Ecto neural progenitor cell (in vitro differentiated cells): ENCODE data around the gene SV2B.

Source experiments
- DNase-seq: peaks from one replicate; pipeline ENCODE4 v3.0.0-alpha.2; 2018; ENCODE audit warnings: low spot score

The SV2B gene

DNA sequence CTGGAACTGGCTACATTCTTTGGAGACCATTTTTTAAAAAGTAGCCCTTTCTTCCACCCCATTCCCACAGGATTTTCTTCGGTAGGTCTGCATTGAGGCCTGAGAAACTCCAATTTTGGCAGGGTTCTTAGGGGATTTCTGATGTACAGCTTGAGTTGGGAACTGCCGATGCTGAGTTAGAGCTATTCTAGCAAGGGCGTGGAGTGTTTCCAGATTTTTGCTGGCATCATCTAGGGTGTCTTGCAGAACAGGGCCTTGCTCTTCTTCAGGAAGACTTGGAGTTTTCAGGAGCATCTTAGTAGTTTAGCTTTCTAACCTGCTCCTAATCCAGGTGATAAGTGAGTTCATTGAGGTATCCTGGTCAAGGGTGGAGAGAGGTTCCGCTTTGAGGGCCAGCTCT is 41.0 kb downstream of the SV2B start:
- DNase-seq: no peak

DNA sequence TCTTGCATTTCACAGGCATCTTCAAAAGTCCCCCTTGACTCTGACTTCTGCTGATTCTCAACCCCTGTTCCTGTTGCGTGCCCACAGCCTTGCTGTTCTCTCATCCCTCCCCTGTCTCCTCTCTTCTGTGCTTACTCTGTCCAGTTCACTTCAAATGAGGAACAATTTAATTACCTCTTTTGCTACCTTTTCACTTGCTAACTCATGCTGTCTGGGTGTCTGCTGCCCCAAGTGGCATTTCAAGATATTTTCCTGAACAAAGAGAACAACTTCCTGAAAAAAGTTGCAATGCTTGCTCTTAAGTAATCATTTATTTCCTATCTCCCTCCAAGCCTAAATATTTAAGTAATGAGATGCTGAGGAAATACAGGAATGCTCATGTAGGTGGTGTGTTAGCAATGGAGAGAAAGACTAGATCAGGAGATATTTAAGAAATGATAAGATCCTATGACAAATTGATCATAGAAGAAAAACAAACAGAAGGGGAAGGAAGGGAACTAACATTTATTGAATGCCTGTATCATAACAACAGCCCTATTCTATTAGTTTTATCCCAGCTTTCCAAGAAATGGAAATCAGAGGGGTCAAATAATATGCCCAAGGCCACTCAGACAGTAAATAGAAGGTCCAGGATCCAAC is 42.2 kb downstream of the SV2B start:
- DNase-seq: no peak

DNA sequence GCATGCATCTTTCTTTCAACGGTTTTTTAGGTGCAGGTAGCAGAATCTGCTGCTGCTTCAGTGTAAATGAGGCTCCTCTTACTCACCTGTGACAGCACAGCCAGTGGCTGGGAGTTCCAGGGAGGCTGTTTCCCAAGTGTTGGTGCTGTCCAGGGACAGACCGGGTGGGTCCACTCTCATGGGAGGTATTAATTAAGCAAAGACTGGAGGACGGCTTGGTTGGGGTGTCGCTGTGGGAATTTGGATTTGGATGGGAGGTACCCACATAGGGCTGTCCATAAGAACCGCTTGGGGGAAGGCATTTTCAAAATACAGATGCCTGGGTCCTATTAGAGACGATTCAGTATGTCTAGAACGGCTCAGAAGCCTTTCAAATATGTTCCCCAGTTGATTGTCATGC is 42.9 kb downstream of the SV2B start:
- DNase-seq: no peak

DNA sequence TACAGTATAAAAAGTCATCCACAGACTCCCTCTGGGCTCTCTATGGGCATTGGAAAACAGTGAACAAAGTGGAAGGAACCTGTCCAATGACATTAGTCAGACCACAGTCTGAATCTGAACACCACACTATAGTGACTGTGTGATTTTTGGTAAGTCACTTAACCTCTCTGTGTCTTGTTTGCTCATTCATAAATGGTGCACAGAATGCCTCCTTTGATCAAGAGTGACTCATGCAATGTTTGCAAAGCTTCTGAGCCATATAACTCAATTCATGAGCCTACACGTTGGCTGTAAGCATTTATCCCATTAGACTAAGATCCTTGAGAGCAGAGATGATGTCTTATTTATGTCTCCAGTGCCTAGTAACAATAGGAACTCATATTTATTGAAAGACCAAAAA is 46.7 kb downstream of the SV2B start:
- no peak for DNase-seq

DNA sequence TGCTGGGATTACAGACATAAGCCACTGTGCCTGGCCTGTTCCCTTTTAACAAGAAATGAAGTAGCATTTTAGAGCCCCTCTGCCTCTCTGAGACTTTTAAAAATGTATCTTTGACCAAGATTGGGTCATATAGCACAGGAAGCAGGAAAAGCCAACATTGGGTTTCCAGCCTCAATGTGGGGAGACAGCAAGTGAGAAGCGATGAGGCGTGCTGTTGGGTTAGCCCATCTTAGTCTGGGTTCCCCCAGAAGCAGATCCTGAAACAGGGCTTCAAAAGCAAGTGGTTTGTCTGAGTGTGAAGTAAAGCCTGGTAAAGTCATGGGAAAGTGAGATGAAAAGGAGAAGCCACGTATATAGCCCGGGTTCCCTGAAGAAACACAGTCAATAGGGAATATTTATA is 48.2 kb downstream of the SV2B start:
- no peak for DNase-seq

DNA sequence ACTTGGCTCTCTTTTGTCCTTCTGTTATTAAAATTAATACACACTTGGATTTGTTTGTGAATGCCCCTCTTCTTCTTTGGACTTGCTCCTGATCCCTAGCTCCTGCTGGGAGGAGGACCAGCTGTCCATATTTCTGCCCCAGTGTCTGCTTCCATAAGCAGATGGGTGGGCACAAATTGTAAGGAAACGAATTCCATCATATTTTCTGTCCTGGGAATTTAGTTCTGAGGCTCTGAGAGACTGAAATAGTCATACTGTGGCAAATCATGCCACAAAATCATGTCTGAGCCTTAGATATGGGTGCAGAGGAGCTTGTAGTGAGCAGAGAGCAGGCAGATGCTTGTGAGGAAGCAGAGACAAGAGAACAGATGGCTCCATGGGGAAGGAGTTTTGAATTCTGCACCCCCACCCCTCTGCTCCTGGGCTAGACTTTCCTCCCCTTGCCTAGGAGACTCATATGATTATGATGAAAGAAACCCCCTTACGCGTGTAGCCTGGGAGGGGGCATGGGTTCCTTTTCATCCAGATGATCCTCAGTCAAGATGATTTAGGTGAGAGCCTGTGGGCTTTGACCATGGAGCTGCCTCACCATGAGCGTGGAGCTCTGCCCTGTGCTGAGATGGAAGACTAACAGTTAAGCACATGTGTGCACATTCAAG is 50.6 kb downstream of the SV2B start:
- no peak for DNase-seq

DNA sequence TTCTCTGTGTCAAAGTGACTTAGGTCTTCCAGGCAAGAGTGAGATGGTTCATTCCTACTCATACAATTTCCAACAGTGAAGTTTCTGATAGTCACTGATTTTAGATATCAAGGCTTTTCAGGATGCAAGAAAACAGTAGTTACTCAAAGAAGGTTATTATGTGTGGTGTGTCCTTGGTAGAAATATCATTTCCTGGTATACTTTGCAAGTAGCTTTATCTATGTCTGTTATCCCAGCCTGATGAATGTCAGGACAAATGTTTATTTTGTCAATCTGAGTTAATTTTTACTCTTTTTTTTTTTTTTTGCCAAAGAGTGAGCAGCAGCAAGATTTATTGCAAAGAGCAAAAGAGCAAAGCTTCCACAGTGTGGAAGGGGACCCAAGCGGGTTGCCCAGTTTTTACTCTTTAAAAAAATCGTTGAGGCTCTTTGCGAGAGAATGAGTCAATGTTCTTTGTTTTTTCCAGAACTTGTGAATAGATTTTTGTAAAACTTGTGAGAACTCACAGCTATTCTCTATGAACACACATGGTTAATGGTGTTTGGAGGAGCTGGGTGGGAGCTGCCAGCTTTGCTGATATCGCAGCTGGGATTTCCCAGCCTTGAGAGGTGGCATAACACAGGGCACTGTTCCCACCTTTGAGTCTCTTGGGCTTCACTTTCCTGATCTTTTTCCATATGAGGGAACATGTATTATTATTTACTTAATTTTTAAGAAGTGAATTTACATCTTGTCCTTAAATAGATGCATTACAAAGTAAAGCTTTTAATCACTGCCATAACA is 51.9 kb downstream of the SV2B start:
- no peak for DNase-seq

DNA sequence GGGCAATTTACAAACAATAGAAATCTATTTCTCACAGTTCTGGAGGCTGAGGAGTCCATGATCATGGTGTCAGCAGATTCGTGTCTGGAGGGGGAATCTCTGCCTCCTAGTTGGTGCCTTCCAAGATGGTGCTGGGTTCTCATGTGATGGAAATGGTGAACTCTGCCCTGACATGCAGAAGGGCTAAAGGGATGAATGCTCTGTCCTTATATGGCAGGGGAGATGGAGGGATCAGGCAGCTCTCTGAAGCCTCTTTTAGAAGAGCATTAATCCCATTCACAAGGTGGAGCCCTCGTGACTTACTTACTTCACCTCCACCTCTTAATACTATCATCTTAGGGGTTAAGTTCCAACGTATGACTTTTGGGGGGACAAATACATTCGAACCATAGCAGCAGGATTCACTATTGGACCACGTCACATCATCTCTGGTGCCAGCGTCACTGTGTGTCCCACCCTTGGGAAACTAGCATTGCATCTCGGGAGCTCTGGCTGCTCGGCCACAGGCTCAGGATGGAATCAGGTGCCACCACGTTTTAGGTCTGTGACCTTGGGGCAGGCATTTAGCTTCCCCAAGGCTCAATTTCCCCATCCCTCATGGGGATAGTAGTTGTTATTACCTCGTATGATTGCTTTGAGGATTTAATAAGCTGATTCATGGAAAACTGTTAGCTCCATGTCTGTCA is 53.0 kb downstream of the SV2B start:
- no peak for DNase-seq

DNA sequence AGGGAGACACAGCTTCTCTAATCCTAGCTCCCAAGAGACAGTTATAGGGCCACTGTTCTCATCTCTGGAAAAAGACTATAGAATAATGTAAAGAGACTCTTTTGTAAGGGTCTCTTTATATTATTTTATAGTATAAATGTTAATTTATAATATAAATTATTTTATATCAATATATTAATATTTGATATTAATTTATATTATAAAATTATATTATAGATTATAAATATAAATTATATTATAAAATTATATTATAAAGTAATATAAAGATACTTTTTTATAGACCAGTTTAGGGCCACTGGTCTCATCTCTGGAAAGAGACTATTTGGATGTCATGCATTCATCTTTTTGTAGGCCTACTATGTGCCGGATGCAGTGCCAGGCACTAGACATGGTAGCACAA is 53.9 kb downstream of the SV2B start:
- DNase-seq: no peak

DNA sequence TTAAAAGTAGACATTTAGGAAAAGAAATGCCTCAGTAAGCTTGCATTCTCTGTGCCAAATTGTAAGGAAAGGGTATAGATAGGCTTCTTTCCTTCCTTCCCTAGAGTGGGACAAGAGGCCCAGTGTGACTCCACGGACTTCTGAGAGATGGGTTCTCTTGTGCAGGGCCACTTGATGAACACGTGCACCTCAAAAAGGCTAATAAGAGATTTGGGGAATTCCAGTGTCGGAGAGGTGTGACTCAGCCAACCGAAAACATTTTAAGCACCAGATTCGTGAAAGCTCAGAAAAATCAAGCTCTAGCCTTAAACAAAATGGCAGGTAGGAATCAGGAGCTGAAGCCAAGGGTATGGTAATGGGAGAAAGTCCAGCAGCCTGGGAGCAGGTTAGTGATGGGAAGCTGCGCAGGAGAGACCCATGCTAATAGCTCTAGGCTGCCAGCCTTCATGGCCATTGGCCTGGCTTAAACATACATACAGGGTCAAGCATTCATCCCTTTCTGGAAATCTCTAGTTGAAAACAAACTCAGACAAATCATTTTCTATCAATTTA is 56.2 kb downstream of the SV2B start:
- no peak for DNase-seq

DNA sequence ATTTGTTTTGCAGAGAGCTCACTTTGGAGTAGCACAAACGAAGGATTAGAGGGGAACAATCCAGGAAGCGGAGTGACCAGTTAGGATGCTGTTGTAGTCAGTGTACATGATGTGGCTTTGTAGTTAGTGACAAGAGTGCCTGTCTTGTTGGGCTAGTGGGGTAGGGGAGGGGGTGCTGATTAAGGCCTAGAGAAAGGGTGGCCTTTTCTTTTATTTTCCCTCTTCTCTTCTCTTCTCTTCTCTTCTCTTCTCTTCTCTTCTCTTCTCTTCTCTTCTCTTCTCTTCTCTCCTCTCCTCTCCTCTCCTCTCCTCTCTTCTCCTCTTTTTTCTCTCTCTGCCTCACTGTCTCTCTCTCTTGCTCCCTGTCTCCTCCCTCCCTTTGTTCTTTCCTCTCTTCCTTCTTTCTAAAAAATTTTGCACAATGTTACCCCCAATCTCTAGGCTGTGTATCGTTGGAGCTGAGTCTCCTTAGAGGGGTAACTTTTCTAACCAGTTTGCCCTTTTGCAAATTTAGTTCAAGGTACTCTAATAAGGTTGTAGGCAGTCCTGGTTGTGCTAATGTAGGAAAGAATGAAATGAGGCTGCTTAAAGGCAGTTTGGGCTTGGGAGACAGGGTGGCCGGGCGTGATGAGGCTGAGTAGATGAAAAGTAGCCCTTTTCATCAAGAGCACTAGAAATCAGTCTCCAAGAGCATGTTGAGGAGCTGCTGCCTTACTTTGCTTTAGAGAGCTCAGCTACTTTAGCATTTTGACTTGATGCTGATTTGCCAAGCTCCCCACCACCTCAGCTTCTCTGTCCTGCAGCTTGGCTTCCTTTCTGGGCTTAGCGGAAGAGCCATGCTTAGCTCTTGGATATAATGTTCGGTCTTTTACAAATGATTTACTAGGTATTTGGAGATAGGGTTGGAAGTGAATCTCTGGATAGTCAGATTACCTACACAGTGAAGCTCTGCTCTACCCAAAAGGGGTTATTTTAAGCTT is 58.6 kb downstream of the SV2B start:
- no peak for DNase-seq

DNA sequence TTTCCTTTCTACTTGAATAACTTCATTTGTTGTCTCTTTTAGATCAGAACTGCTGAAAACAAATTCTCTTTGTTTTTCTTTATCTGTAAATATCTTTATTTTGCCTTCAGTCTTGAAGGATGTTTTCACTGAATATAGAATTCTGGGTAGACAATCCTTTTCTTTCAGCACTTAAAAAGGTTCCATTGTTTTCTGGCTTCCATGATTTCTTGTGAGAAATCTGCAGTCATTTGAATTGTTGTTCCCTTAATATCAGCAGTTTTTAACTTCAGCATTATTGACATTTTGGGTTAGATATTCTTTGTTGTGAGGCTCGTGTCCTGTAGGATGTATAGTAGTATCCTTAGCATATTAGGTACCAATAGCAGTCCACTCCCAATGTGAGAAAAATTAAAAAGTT is 65.8 kb downstream of the SV2B start:
- DNase-seq: no peak

DNA sequence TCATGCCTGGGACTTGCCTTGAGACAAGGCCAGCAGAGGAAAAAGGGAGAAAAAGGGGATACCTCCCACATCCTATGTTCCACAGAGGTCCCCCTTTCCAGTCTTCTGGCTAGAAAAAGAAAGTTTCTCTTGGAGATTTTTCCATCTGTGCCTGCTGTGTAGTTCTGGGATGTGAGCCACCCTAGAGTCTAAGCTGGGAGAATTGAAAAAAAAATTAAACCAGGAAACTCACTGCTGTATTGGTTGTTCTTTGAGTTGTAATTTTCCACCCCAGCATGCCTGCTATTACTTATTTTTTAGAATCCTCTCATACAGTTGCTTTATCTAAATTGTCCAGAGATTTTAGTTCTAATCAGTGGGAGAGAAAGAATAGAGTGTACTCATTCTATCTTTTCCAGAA is 68.4 kb downstream of the SV2B start:
- no peak for DNase-seq

DNA sequence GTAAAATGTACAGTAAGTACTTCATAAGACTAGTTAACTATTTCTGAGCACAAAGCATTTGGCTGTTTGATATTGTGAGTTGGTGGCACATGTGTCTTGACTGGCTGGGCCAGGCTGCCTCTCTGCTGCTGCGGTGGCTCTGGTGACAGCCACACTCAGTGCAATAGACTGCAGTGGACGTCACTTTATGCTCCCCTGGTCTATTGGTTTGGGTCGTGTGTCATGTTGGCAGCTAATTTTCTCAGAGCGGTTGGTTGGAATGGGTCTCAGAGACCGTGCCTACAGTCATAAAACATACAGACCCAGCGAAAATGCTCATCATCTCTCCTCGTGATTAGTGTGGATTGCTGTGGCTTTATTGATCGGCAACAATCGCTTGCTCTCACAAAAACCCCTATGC is 71.3 kb downstream of the SV2B start:
- no peak for DNase-seq

DNA sequence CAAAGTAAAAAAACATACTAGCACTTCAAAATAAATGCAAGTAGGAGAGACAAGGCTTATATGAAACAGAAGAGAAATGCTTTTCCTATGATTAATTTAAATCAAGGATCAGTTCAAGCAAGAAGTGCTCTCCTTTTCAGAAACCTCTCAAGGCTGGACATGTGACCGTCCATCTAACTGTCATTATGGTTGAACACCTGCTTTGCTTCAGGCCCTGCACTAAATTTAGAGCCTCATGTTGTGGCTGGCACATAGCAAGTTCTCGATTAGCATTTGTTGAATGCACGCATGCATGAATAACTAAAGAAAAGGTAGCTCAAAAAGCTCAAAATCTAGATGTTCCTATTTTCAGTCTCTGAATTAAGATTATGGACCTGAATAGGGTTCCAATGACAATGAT is 82.0 kb downstream of the SV2B start:
- no peak for DNase-seq

DNA sequence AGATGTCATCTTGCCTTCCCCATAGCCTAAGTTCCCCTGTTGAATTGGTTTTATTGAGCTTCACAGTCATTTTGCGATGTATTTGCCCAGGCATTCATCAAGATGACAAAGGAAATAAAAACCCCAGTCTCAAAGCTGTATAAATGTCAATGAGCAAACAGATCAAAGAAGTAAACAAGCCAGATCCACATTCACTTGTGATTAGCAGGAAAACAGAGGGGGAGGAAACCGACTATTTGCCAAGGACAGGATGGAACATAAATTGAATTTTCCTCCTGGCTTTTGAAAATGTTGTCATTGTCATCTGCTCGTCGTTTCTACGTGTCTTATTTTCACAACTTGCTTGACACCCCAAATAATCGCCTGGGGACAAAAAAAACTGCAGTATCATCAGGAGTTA is 83.5 kb downstream of the SV2B start:
- DNase-seq: no peak

DNA sequence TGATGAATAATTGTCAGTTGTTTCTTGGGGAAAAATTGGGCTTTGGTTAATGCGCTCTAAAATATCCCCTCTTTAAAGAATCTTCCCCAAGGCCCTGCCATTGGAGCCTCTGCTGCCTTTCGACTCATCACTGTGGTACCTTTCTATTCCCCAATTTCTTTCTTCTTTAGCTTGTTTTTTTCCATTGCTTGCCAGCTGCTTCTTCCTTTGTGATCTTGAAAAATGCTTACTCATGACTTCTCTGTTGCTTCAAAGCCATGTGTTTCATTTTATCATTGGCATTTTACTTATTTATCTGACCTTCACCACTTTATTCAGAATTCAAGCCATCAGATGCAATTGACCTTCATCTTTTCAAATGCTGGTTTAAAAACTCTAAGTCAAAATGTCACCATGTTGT is 84.4 kb downstream of the SV2B start:
- no peak for DNase-seq

DNA sequence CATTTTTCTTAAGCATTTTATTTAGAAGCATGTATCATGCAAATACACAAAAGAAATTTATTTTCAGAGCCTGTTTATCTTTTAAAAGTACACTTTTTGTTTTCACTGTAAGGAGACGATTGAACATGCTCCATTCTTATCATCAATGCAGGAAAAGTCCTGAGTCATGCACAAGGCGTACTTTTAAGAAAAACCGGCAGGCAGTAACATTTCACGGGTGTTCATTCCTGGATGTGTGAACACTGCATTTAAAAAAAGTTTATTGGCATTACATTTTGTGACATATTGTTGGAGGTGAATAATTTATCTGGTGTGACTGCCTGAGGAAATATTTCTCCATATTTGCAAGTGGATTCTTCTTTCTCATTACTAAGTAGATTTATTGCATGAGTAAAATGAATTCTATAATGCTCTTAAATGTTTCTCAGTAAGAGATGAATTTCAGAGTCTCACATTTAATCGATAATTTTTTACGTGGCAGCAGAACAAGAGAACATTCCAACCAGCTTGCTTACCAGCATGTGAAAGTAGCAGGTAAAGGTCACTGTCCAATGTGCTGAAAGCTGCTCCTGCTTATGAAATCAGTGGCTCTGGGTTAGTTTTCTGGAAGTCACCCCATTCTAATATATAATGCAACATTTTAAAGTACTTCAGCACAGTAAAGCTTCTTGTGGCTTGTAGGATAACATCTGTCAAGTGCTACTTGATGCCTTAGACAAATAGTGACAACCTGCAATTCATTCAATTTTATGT is 87.0 kb downstream of the SV2B start:
- DNase-seq: no peak

DNA sequence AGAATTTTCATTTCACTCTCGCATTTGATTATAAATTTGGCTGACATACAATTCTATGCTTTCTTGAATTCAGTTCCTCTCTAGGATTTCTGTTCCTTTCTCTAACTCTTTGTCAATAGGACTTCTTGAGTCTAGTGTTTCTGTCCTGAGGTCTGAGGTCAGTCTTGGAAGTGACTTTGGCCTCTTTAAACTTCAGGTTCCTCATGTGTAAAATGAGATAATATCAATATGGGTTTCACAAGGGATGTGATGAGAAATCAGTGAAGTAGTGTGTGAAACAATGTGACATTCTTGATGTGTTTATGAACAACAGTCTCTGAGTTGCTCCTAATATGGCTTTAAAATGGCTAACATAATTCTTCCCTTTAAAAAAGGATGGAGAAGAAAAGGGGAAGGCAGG is 92.2 kb downstream of the SV2B start:
- DNase-seq: no peak

DNA sequence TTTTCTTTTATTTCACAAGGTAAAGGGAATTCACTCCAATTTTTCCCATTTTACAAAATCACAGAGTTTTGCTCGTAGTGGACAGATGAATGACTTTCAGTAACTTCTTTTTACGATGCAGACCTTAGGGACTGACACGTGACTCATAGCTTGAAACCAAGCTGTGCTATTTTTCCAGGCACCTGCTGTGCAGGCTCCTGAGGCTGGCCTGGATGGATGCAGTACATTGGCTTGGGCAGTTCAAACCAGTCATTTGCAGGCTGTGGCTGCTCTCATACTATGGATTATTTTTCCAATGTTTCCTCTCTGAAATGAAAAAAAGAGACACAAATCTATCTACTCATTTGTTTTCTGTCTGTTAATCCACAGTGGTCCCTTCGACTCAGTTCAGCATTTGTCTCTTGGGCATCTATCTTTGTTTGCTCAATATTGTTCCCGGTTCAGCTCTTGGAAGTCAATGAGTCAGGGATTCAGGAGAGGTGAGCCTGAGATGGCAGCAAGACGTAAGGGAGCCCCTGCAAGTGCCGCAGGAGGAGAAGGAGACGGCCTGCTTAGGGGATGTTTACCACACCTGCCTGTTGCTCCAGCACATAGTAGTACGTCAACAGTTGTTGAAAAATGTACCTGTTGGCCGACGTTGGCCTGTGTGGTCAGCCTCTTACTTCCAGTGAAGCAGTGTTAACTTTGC is 92.8 kb downstream of the SV2B start:
- no peak for DNase-seq
